Fibroblast of the aortic adventitia (primary cell): ENCODE measurements around the gene PEMT. TPM values are rescaled to one million over a fixed set of nuclear protein-coding genes. Genes with fewer than 3 reads are reported as not detected.

Source experiments
- DNase-seq: peaks from one replicate; pipeline ENCODE4 v3.0.0-alpha.2; 2010; ENCODE audit warnings: low read depth
- H3K4me3 ChIP-seq: 2 replicates; pipeline ENCODE4 v1.5.1; 2011; ENCODE audit warnings: low read depth, mild to moderate bottlenecking, control low read depth, low read length, moderate library complexity
- total RNA-seq: library from RNA; depleted of rRNA; stranded (reverse); fragments of >200 nt; gene quantifications from 2 replicates; pipeline ENCODE4 v1.2.3, GENCODE V29; 2012; ENCODE audit warnings: low replicate concordance
- TF ChIP-seq, protein P1 (sequence below): IDR thresholded peaks from 2 replicates; pipeline ENCODE4 v1.5.1; 2011; ENCODE audit warnings: mild to moderate bottlenecking, low read length, control low read depth, inconsistent platforms; ENCODE audit not compliant: insufficient read depth

PEMT gene
- total RNA-seq, 1 donor: 28.4 TPM

DNA sequence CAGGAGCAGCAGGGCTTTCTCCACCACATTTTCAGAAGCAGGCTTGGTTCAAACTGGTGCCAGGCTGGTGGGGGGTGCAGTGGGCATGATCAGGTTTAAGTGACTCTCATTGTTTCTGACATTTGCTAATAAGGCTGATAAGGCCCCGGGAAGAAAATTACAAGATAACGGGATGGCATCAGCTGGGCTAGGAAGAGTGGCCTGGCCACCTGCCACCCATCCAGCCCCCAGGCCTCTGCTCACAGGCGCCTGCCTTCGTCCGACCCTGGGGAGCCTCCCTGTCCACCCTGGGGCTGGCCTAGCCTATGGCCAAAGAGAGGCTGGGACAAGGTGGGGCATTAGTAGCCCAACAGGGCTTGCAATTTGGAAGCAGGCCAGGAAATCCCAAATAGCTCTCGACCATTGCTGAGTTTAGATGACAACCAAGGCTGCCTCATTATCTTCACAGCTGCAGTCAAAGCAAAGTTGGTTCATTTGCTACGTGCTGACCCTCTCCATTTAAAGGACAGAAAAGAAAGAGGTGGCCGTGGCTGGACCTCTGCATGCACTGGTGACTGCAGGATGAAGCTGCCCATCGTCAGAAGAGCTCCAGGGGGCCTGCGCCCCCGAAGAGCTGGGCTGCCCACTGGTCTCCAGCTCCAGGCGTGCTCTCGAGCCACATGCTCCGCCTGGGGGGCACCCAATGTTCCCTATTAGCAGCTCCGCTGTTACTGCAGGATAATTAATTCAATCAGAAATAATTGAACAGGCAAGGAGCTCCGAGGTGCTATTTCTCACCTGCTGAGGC lies 44.9 kb downstream of the PEMT start:
- TF ChIP-seq, protein P1, sequence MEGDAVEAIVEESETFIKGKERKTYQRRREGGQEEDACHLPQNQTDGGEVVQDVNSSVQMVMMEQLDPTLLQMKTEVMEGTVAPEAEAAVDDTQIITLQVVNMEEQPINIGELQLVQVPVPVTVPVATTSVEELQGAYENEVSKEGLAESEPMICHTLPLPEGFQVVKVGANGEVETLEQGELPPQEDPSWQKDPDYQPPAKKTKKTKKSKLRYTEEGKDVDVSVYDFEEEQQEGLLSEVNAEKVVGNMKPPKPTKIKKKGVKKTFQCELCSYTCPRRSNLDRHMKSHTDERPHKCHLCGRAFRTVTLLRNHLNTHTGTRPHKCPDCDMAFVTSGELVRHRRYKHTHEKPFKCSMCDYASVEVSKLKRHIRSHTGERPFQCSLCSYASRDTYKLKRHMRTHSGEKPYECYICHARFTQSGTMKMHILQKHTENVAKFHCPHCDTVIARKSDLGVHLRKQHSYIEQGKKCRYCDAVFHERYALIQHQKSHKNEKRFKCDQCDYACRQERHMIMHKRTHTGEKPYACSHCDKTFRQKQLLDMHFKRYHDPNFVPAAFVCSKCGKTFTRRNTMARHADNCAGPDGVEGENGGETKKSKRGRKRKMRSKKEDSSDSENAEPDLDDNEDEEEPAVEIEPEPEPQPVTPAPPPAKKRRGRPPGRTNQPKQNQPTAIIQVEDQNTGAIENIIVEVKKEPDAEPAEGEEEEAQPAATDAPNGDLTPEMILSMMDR: no peak
- H3K4me3 ChIP-seq: no peak overlapping the region
- DNase-seq: no peak

DNA sequence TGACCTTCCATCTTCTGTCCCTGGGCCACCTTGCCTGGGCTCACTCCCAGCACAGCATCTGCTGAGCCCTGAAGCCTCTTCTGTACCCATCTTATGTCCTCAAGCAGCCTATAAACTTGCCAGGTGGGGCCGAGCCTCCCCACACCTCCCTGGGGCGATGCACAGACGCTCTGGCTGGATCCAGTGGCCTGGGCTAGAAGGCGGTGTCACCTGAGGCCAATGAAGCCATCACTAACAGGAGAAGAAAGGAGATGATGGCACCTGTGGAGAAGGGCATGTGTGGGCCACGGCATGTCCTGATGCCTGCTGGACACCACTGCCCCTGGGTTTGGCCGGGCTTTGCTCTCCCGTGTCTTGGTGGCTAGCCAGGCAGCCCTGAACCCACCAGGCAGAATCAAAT lies 45.5 kb downstream of the PEMT start:
- TF ChIP-seq, protein P1: no peak
- DNase-seq: no peak
- H3K4me3 ChIP-seq: no peak overlapping the region

DNA sequence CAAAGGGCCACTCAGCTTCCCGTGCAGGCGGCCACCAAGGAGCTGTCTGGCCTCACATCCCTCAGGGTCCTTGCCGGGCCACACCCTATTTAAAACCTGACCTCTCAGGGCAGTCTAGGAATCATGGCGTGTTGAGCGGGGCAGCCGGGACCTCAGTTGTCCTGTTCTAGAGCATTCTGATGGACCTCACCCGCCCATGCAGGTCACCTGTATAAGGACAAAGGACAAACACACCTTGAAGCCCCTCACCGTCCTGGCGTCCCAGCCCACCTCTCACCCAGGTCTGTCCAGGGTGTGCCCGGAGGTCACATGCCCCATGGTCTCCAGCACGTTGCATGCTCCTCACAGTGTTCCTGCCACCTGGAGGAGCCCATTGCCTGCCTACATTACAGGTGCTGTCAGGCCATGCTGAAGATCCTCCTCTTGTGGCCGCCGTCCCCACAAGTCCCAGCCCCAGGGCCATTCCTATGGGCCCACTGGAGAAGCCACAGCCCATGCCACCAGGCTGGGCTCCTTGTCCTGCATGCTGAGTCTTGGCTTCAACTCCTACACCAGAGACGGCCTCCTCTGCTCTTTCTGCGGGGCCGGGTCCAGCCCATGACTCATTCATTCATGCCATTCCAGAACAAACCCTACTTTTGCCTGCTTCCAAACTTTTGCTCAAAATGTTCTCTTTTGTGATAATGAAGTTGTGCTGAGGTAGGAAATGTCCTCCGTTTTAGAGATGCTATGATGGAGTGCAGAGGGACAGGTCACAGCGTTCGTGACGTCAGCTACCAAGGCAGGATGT lies 46.3 kb downstream of the PEMT start:
- TF ChIP-seq, protein P1: no peak
- peak; percentile 76 for DNase-seq
- no peak overlapping the region for H3K4me3 ChIP-seq

- no peak for DNase-seq
- H3K4me3 ChIP-seq: no peak overlapping the region
- TF ChIP-seq, protein P1: no peak
Measured at GRCh38 chr17:17542906-17543635, 48.4 kb downstream of the PEMT start.

DNA sequence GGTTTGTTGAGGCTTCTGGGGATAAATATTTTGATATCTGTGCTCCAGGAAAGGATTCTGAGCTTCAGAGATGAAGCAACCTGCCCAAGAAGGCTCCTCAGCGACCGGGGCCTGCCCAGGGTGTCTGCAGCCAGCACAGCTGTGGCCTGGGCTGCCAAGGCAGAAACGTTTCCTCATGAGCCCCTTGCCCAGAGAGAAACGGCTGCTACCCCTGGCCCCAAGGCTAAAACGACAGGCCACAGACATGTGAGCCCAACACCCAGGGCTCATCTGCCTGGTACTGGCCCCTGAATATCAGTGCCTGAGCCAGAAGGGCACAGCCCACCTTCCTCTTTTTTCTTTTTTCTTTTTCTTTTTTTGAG lies 49.9 kb downstream of the PEMT start:
- H3K4me3 ChIP-seq: no peak overlapping the region
- DNase-seq: no peak
- TF ChIP-seq, protein P1: no peak

DNA sequence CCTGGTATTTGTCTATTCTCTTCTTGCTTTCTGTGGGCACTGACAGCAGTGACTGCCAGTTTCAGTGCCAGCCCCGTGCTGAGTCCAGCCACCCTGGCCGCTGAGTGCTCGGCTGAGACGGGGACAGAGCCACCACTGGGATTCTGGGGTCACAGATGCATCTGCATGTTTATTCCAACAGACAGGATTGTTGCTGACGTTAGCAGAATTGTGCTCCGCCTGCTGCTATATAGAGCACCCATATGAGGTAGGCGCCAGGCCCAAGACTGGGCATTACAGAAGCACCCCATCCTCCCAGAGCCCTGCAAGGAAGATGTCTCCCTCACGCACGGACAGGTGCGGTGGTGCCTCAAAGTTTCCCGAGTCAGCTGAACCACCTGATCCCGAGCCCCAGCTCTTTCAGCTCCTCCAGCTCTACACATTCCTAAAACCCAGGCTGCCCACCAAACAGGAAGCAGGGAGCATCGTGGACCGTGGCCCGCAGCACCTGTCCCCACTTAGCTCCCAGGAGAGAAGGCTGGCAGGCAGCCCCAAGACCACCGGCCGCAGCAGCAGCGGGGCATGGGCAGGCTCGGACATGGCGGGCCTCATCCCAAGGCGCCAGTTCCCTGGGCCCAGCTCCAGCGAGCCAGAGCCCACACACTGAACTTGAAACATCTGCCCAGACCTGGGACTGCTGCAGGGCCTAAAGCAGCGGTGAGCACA lies 50.4 kb downstream of the PEMT start:
- DNase-seq: no peak
- H3K4me3 ChIP-seq: no peak overlapping the region
- TF ChIP-seq, protein P1: no peak
